Fibroblast of pulmonary artery (primary cell): Measurements from ENCODE around the gene MTUS2.

Experiments
- DNase-seq: peaks from one replicate; pipeline ENCODE4 v3.0.0-alpha.2; 2010; ENCODE audit warnings: low read depth
- H3K4me3 ChIP-seq: replicated peaks from 2 replicates; pipeline ENCODE4 v1.5.1; 2011; ENCODE audit warnings: low read depth, mild to moderate bottlenecking, control low read depth, low read length, moderate library complexity
- CTCF ChIP-seq: IDR thresholded peaks from 2 replicates; pipeline ENCODE4 v1.5.1; 2011; ENCODE audit warnings: mild to moderate bottlenecking, control low read depth, low read length, inconsistent platforms; ENCODE audit errors: missing control alignments

Gene MTUS2

GRCh38 chr13:29104461-29104860 lies 284.3 kb downstream of the MTUS2 start:
- no peak overlapping the region for H3K4me3 ChIP-seq
- DNase-seq = no peak
- no peak for TF ChIP-seq CTCF

- no peak for DNase-seq
- no peak overlapping the region for H3K4me3 ChIP-seq
- no peak for TF ChIP-seq CTCF
Observed at GRCh38 chr13:29105779-29106178, 285.6 kb downstream of the MTUS2 start.

GRCh38 chr13:29106651-29107050 lies 286.5 kb downstream of the MTUS2 start:
- no peak overlapping the region for H3K4me3 ChIP-seq
- TF ChIP-seq CTCF = no peak
- no peak for DNase-seq

- TF ChIP-seq CTCF = no peak
- DNase-seq = no peak
- no peak overlapping the region for H3K4me3 ChIP-seq
Observed at GRCh38 chr13:29108068-29108786, 288.1 kb downstream of the MTUS2 start.

- H3K4me3 ChIP-seq = no peak overlapping the region
- no peak for DNase-seq
- TF ChIP-seq CTCF = no peak
Observed at GRCh38 chr13:29109987-29110386, 289.8 kb downstream of the MTUS2 start.

- DNase-seq = peak; percentile 6
- no peak for TF ChIP-seq CTCF
- no peak overlapping the region for H3K4me3 ChIP-seq
Observed at GRCh38 chr13:29111446-29111845, 291.3 kb downstream of the MTUS2 start.

GRCh38 chr13:29115842-29116241 lies 295.7 kb downstream of the MTUS2 start:
- H3K4me3 ChIP-seq = no peak overlapping the region
- no peak for TF ChIP-seq CTCF
- DNase-seq = no peak
